Calu3 (cell line): ENCODE data around the gene NXPH2. TPM values are rescaled to one million over a fixed set of nuclear protein-coding genes. Genes with fewer than 3 reads are reported as not detected.
A peak's percentile ranks its signal among the peaks of the same experiment; 100 is the strongest.

ENCODE experiments used
- BruUV-seq: library from RNA; stranded (reverse); fragments of 400-500 nt; replicated peaks from 2 replicates; lab custom pipeline; 2021; lab: Mats Ljungman, UMichigan
- CTCF ChIA-PET: fragments of 300-600 bp; sonication (Branson Sonifier 250); formaldehyde crosslinking; loops from one replicate; lab custom pipeline; 2022; ENCODE audit warnings: antibody characterized with exemption; lab: Charles Lee
- DNase-seq: peaks from one replicate; pipeline ENCODE4 v3.0.0; 2022
- H3K27ac Mint-ChIP-seq: one replicate; pipeline ENCODE4 v1.8.0; 2022; ENCODE audit warnings: mixed read lengths; ENCODE audit not compliant: unreplicated experiment
- H3K27me3 Mint-ChIP-seq: one replicate; pipeline ENCODE4 v1.8.0; 2022; ENCODE audit warnings: mixed read lengths; ENCODE audit not compliant: unreplicated experiment
- H3K36me3 Mint-ChIP-seq: one replicate; pipeline ENCODE4 v1.8.0; 2022; ENCODE audit warnings: mild to moderate bottlenecking, moderate library complexity, mixed read lengths; ENCODE audit not compliant: insufficient read depth, unreplicated experiment
- H3K4me1 Mint-ChIP-seq: one replicate; pipeline ENCODE4 v1.8.0; 2022; ENCODE audit warnings: mild to moderate bottlenecking, low read depth, mixed read lengths; ENCODE audit not compliant: unreplicated experiment
- H3K4me3 Mint-ChIP-seq: one replicate; pipeline ENCODE4 v1.8.0; 2022; ENCODE audit warnings: mild to moderate bottlenecking, low read depth, moderate library complexity, mixed read lengths; ENCODE audit not compliant: unreplicated experiment
- H3K9me3 Mint-ChIP-seq: one replicate; pipeline ENCODE4 v1.8.0; 2022; ENCODE audit warnings: low read depth, mixed read lengths; ENCODE audit not compliant: unreplicated experiment
- CTCF ChIP-seq: fragments of 200-600 bp; IDR thresholded peaks from one replicate; pipeline ENCODE4 v1.8.0; 2022; ENCODE audit warnings: antibody characterized with exemption; ENCODE audit not compliant: unreplicated experiment
- intact Hi-C: fragments of 100-400 bp; cut with micrococcal nuclease; formaldehyde crosslinking; loops from one replicate; pipeline ENCODE4 v1.10.0; 2022; ENCODE audit not compliant: unreplicated experiment
- total RNA-seq: library from RNA; stranded (reverse); gene quantifications from 2 replicates; pipeline ENCODE4 v1.2.3, GENCODE V29; 2022

The NXPH2 gene
- total RNA-seq, 1 experiment from 2014 or later, result 3.1 TPM

DNA sequence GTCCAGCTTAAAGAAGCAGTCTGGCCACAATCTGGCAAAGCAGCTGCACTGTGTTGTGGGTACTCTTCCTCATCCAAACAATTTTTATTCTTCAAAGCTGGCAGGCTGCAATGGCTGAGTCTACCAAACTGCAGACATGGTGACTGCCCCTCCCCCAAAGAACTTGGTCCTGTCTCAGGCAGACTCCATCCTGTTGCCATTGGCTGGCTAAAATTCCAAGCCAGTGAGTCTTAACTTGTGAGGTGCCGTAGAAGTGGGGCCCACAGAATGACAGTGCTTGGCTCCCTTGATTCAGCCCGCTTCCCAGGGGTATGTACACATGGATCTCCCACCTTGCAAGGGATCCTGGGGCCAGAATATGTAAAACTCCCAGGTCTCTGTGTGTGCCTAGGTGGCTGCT lies 14.5 kb upstream of the NXPH2 start:
- no peaks in the 10 kb centered on the region for H3K4me1 Mint-ChIP-seq
- no peak for TF ChIP-seq CTCF
- no peak overlapping the region for H3K4me3 Mint-ChIP-seq
- intact Hi-C loops, result no loop called here
- H3K36me3 Mint-ChIP-seq, result no peaks in the 10 kb centered on the region
- H3K27ac Mint-ChIP-seq, result no peak overlapping the region
- CTCF ChIA-PET, result no interaction called here
- peaks cover 10% of the 10 kb centered on the region for H3K9me3 Mint-ChIP-seq
- DNase-seq, result no peak
- no TSS peak for BruUV-seq
- no peaks in the 10 kb centered on the region for H3K27me3 Mint-ChIP-seq

- CTCF ChIA-PET, result interaction anchor here (0.7 to 1.7 kb wide), 13 partner anchors 9 to 898 kb away, joined by 3 to 11 read pairs (median 3); no protein-coding TSS in a partner anchor
- TF ChIP-seq CTCF, result peak; percentile 71
- H3K27ac Mint-ChIP-seq, result no peak overlapping the region
- no peak overlapping the region for H3K4me3 Mint-ChIP-seq
- intact Hi-C loops, result loop anchor here (1.0 to 5.0 kb wide), 3 partner anchors 413 to 877 kb away; no protein-coding TSS in a partner anchor
- H3K27me3 Mint-ChIP-seq, result peaks cover 9% of the 10 kb centered on the region
- peak; percentile 34 for DNase-seq
- H3K36me3 Mint-ChIP-seq, result no peaks in the 10 kb centered on the region
- no TSS peak for BruUV-seq
- H3K4me1 Mint-ChIP-seq, result peaks cover 7% of the 10 kb centered on the region
- no peaks in the 10 kb centered on the region for H3K9me3 Mint-ChIP-seq
Observed at GRCh38 chr2:138787053-138787666, 7.0 kb upstream of the NXPH2 start.

- CTCF ChIA-PET, result no interaction called here
- Mint-ChIP-seq H3K27me3 (peaks cover 33% of the 10 kb centered on the region), H3K27ac (no peak overlapping the region), H3K36me3 (peaks cover 18% of the 10 kb centered on the region), H3K4me1 (peaks cover 28% of the 10 kb centered on the region), H3K4me3 (no peak overlapping the region), H3K9me3 (no peaks in the 10 kb centered on the region)
- no peak for TF ChIP-seq CTCF
- no TSS peak for BruUV-seq
- intact Hi-C loops, result no loop called here
- DNase-seq, result no peak
Observed at GRCh38 chr2:138782383-138782782, 2.2 kb upstream of the NXPH2 start.

- no peak for DNase-seq
- Mint-ChIP-seq H3K27ac (no peak overlapping the region), H3K36me3 (peaks cover 18% of the 10 kb centered on the region), H3K4me1 (peaks cover 20% of the 10 kb centered on the region), H3K9me3 (no peaks in the 10 kb centered on the region), H3K4me3 (peak overlapping the region; percentile 90), H3K27me3 (peaks cover 33% of the 10 kb centered on the region)
- intact Hi-C loops, result no loop called here
- CTCF ChIA-PET, result no interaction called here
- TF ChIP-seq CTCF, result no peak
- no TSS peak for BruUV-seq
Observed at GRCh38 chr2:138780908-138781307, 718 bp upstream of the NXPH2 start.
